HepG2 (cell line): Measurements from ENCODE around the gene CKS1B. TPM values are rescaled to one million over a fixed set of nuclear protein-coding genes. Genes with fewer than 3 reads are reported as not detected.
A peak's percentile ranks its signal among the peaks of the same experiment; 100 is the strongest.

Source experiments
- ATAC-seq: fragments of 200-7000 bp; cut with Tn5 transposase; 3 replicates; pipeline ENCODE4 v1.9.1; 2020; ENCODE audit warnings: mild to moderate bottlenecking, moderate library complexity
- BruUV-seq: library from RNA; stranded (reverse); fragments of 400-500 nt; replicated peaks from 2 replicates; lab custom pipeline; 2021; lab: Mats Ljungman, UMichigan
- CTCF ChIA-PET: fragments of 300-600 bp; formaldehyde crosslinking; extraction: SDS; loops from one replicate; lab custom pipeline; 2021; ENCODE audit warnings: low total read pairs, inconsistent platforms, low intra/inter-chr PET ratio; lab: Yijun Ruan, JAX
- POLR2A ChIA-PET: fragments of 350-600 bp; sonication (Branson Sonifier 250); formaldehyde crosslinking; loops from one replicate; lab custom pipeline; 2020; ENCODE audit warnings: antibody characterized with exemption, inconsistent platforms; lab: Yijun Ruan, JAX
- DNase-seq: peaks from one replicate; pipeline ENCODE4 v3.0.0-alpha.2; 2015; ENCODE audit warnings: low spot score
- FAIRE-seq: peaks from 3 replicates; lab custom pipeline; 2011; peaks lifted over from hg19 to GRCh38; lab: Jason Lieb, UNC
- H2AFZ ChIP-seq: one replicate; pipeline ENCODE4 v1.6.1; 2011; ENCODE audit warnings: low read length, inconsistent platforms
- H3K27ac ChIP-seq: fragments of 300-600 bp; 3 replicates; pipeline ENCODE4 v1.8.0; 2011; ENCODE audit warnings: mixed run types, mild to moderate bottlenecking, mixed read lengths, low read length, inconsistent platforms; ENCODE audit not compliant: insufficient read depth; ENCODE audit errors: extremely low read length
- H3K27me3 ChIP-seq, 2 experiments: fragments of 200-600 bp in 1 of 2; 2 replicates in 1 of 2; 3 replicates in 1 of 2; pipeline versions ENCODE4 v1.6.0 to v1.8.0; 2011; ENCODE audit warnings: low read length in 2 of 2, mild to moderate bottlenecking in 2 of 2, moderate library complexity in 2 of 2, inconsistent platforms in 1 of 2; ENCODE audit not compliant: insufficient read depth in 2 of 2, control insufficient read depth in 1 of 2
- H3K36me3 ChIP-seq, 2 experiments: fragments of 200-600 bp in 1 of 2; replicated peaks in 1 of 2; 2 replicates in 1 of 2; 3 replicates in 1 of 2; pipeline versions ENCODE4 v1.5.1 to v1.8.0; 2011; ENCODE audit warnings: low read length in 2 of 2, inconsistent platforms in 1 of 2; ENCODE audit not compliant: insufficient read depth in 2 of 2, control insufficient read depth in 1 of 2
- H3K4me1 ChIP-seq: 2 replicates; pipeline ENCODE4 v1.5.1; 2012; ENCODE audit warnings: low read length, inconsistent platforms; ENCODE audit not compliant: insufficient read depth
- H3K4me2 ChIP-seq: 2 replicates; pipeline ENCODE4 v1.6.0; 2011; ENCODE audit warnings: low read depth, low read length, inconsistent platforms
- H3K4me3 ChIP-seq, 3 experiments: fragments of 200-600 bp in 1 of 3; sonication (generic), shearing (Covaris generic) in 1 of 3; replicated peaks in 1 of 3; 2 replicates each; pipeline ENCODE4 v1.5.1; 2011 to 2016; ENCODE audit warnings: low read length in 3 of 3, inconsistent platforms in 2 of 3, low read depth in 2 of 3, mild to moderate bottlenecking in 2 of 3, control low read depth in 1 of 3, mixed read lengths in 1 of 3; ENCODE audit not compliant: insufficient read depth in 1 of 3
- H3K79me2 ChIP-seq: one replicate; pipeline ENCODE4 v1.6.1; 2011; ENCODE audit warnings: low read length, inconsistent platforms; ENCODE audit not compliant: insufficient read depth
- H3K9ac ChIP-seq: 2 replicates; pipeline ENCODE4 v1.6.0; 2011; ENCODE audit warnings: mild to moderate bottlenecking, low read depth, low read length, inconsistent platforms; ENCODE audit not compliant: insufficient read depth
- H3K9me3 ChIP-seq: 2 replicates; pipeline ENCODE4 v1.5.1; 2012; ENCODE audit warnings: mild to moderate bottlenecking, low read length
- H4K20me1 ChIP-seq: 2 replicates; pipeline ENCODE4 v1.6.0; 2011; ENCODE audit warnings: inconsistent platforms, mild to moderate bottlenecking, low read length, moderate library complexity; ENCODE audit not compliant: insufficient read depth
- AGO2 ChIP-seq: fragments of 200-400 bp; formaldehyde crosslinking; optimal IDR thresholded peaks from 2 replicates; pipeline ENCODE3; 2017; ENCODE audit warnings: mild to moderate bottlenecking, low read depth, low read length, moderate library complexity
- CREM ChIP-seq, 2 experiments: sonication (generic) in 1 of 2; formaldehyde crosslinking in 1 of 2; IDR thresholded peaks; 2 replicates each; pipeline versions ENCODE4 v1.4.0 to v1.6.1; 2016 to 2020; ENCODE audit warnings: antibody characterized with exemption in 1 of 2, mild to moderate bottlenecking in 1 of 2, missing genetic modification reagents in 1 of 2
- EP300 ChIP-seq, 3 experiments: sonication (generic) in 1 of 3; formaldehyde crosslinking in 1 of 3; IDR thresholded peaks; 2 replicates each; pipeline versions ENCODE4 v1.5.1 to v1.6.1; 2011 to 2020; ENCODE audit warnings: low read depth in 2 of 3, low read length in 2 of 3, borderline replicate concordance in 1 of 3, improper control_type of control experiment in 1 of 3, mild to moderate bottlenecking in 1 of 3, missing genetic modification reagents in 1 of 3, moderate library complexity in 1 of 3
- HNRNPL ChIP-seq: fragments of 200-400 bp; formaldehyde crosslinking; IDR thresholded peaks from 2 replicates; pipeline ENCODE4 v1.6.1; 2017; ENCODE audit warnings: mild to moderate bottlenecking, low read depth, low read length
- NFKB2 ChIP-seq: sonication (generic); formaldehyde crosslinking; IDR thresholded peaks from 2 replicates; pipeline ENCODE4 v1.4.0; 2020; ENCODE audit warnings: missing genetic modification reagents, borderline replicate concordance
- NRL ChIP-seq: sonication (generic); formaldehyde crosslinking; IDR thresholded peaks from 2 replicates; pipeline ENCODE4 v1.5.0; 2020; ENCODE audit warnings: missing genetic modification reagents, mild to moderate bottlenecking, moderate library complexity, borderline replicate concordance
- RBFOX2 ChIP-seq: fragments of 200-400 bp; formaldehyde crosslinking; IDR thresholded peaks from 2 replicates; pipeline ENCODE4 v1.6.1; 2017; ENCODE audit warnings: low read depth, mild to moderate bottlenecking, low read length
- SIN3A ChIP-seq: IDR thresholded peaks from 2 replicates; pipeline ENCODE4 v1.6.1; 2011; ENCODE audit warnings: low read depth, mild to moderate bottlenecking, control low read depth, low read length, borderline replicate concordance
- ZFY ChIP-seq: sonication (generic); formaldehyde crosslinking; IDR thresholded peaks from 2 replicates; pipeline ENCODE4 v1.4.0; 2020; ENCODE audit warnings: missing genetic modification reagents
- WGBS: methylation state at CpG from one replicate; pipeline ENCODE4 v1.1.6; 2017; ENCODE audit warnings: low lambda C conversion rate; 5-methylcytosine and 5-hydroxymethylcytosine counted together
- in situ Hi-C: cut with HindIII; loops from 2 replicates; pipeline ENCODE4 v1.10.0; 2017; ENCODE audit warnings: low pct_unique_long_range_greater_than_20kb; ENCODE audit not compliant: extremely low pct_ligation_motif_present
- intact Hi-C: fragments of 100-400 bp; cut with micrococcal nuclease; formaldehyde crosslinking; loops from one replicate; pipeline ENCODE4 v1.10.0; 2022; ENCODE audit not compliant: unreplicated experiment
- polyA plus RNA-seq, 8 experiments: library from polyadenylated mRNA; depleted of rRNA in 3 of 8; stranded (reverse) in 7 of 8; unstranded in 1 of 8; fragments of >200 nt; fragmentation: Illumina TruSeq in 4 of 8; extraction: Trizol in 4 of 8; gene quantifications; 2 replicates each; pipeline versions ENCODE4 v1.2.1 to v1.2.3, GENCODE V29; 2011 to 2016; ENCODE audit warnings: low read depth in 4 of 8, missing spikeins in 1 of 8, mixed read lengths in 1 of 8; ENCODE audit not compliant: insufficient read depth in 1 of 8
- total RNA-seq, 5 experiments: library from RNA; depleted of rRNA; stranded (reverse); fragments of >200 nt; fragmentation: Illumina TruSeq; extraction: Trizol; gene quantifications; 2 replicates each; pipeline ENCODE4 v1.2.3, GENCODE V29; 2016; ENCODE audit warnings: low read depth in 1 of 5

Gene CKS1B
- total and polyA plus RNA-seq, 2 of the 13 experiments (the other 11 are each of a cell fraction or from before 2014, with no cell fraction given), result 217 to 222 TPM

DNA sequence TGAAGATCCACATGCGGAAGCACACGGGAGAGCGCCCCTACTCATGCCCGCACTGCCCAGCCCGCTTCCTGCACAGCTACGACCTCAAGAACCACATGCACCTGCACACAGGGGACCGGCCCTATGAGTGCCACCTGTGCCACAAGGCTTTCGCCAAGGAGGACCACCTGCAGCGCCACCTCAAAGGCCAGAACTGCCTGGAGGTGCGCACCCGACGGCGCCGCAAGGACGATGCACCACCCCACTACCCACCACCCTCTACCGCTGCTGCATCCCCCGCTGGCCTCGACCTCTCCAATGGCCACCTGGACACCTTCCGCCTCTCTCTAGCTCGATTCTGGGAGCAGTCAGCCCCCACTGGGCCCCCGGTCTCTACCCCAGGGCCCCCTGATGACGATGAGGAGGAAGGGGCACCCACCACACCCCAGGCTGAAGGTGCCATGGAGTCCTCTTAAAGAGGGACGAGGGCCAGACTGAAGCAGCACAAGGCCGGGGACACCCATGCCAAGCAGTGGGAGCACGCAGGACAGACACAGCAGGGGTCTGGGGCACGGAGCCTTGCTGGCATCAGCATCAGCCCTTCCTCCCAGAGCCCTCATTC lies 41.9 kb downstream of the CKS1B start:
- POLR2A ChIA-PET, result interaction anchor here (0.8 to 8.2 kb wide), 8 partner anchors 14 to 110 kb away, joined by 3 to 90 read pairs (median 11); partner anchors contain the start of genes FLAD1, PBXIP1 and ZBTB7B
- no peak for ATAC-seq
- no peaks in the 10 kb centered on the region for H3K27me3 ChIP-seq
- no peak overlapping the region for H3K4me2 ChIP-seq
- CTCF ChIA-PET, result interaction anchor here (1.6 to 2.8 kb wide), 8 partner anchors 12 to 110 kb away, joined by 5 to 54 read pairs (median 10); partner anchors contain the start of genes LENEP, PYGO2 and ZBTB7B
- BruUV-seq, result TSS peak; percentile 32
- H3K36me3 ChIP-seq, result peaks cover 8 to 27% of the 10 kb centered on the region in 2 experiments; a peak in 4 of 5 replicates
- H3K9ac ChIP-seq, result no peak overlapping the region
- H3K27ac ChIP-seq, result peak overlapping the region; percentile 74
- DNase-seq, result no peak
- H3K4me1 ChIP-seq, result peaks cover 47% of the 10 kb centered on the region
- H4K20me1 ChIP-seq, result peaks cover 8% of the 10 kb centered on the region; the same call in 1 of the 2 replicates
- 96% methylated on average over 21 of the region's 26 CpGs for WGBS
- no peaks in the 10 kb centered on the region for H3K9me3 ChIP-seq
- H2AFZ ChIP-seq, result no peak overlapping the region
- FAIRE-seq, result no peak
- in situ Hi-C loops (no loop called here), intact Hi-C loops (no loop called here)
- H3K4me3 ChIP-seq, result no peak overlapping the region
- TF ChIP-seq HNRNPL (peak; percentile 78; the same call in 1 of the 2 replicates), AGO2 (peak; percentile 45), CREM (IDR thresholded peaks at IDR 0.05) (no peak), CREM (CRISPR knock-in tag; IDR thresholded peaks at IDR 0.05) (no peak), RBFOX2 (peak; percentile 60; the same call in 1 of the 2 replicates), EP300 (IDR thresholded peaks at IDR 0.05; ENCODE audit: low read depth in 2 of 2, low read length in 2 of 2) (no peak), EP300 (CRISPR knock-in tag; IDR thresholded peaks at IDR 0.05; ENCODE audit: borderline replicate concordance) (no peak), SIN3A (no peak), ZFY (CRISPR knock-in tag) (0 out of 2 replicates have a peak, but pooled peaks have one; percentile 17), NRL (CRISPR knock-in tag) (no peak), NFKB2 (CRISPR knock-in tag) (0 out of 2 replicates have a peak, but pooled peaks have one; percentile 29)
- H3K79me2 ChIP-seq, result peaks cover 2% of the 10 kb centered on the region
